Ishikawa (cell line): ENCODE measurements around the gene ADGRG7.

Source experiments
- CEBPB ChIP-seq: IDR thresholded peaks from 2 replicates; pipeline ENCODE4 v1.6.1; 2012
- CREB1 ChIP-seq: IDR thresholded peaks from 2 replicates; pipeline ENCODE4 v1.6.1; 2012; ENCODE audit warnings: low read depth
- EGR1 ChIP-seq: IDR thresholded peaks from 2 replicates; pipeline ENCODE4 v1.6.1; 2012
- EP300 ChIP-seq: IDR thresholded peaks from 2 replicates; pipeline ENCODE4 v1.6.1; 2012; ENCODE audit warnings: borderline replicate concordance
- FOXM1 ChIP-seq: IDR thresholded peaks from 2 replicates; pipeline ENCODE4 v1.6.1; 2012; ENCODE audit warnings: low read depth, borderline replicate concordance
- MAX ChIP-seq: IDR thresholded peaks from 2 replicates; pipeline ENCODE4 v1.6.1; 2012
- NFIC ChIP-seq: IDR thresholded peaks from 2 replicates; pipeline ENCODE4 v1.6.1; 2012
- RAD21 ChIP-seq: IDR thresholded peaks from 2 replicates; pipeline ENCODE4 v1.6.1; 2012; ENCODE audit warnings: low read depth
- REST ChIP-seq: IDR thresholded peaks from 2 replicates; pipeline ENCODE4 v1.6.1; 2012; ENCODE audit warnings: low read depth, mild to moderate bottlenecking
- TAF1 ChIP-seq: IDR thresholded peaks from 2 replicates; pipeline ENCODE4 v1.6.1; 2012; ENCODE audit warnings: low read depth, mild to moderate bottlenecking
- TCF12 ChIP-seq: IDR thresholded peaks from 2 replicates; pipeline ENCODE4 v1.6.1; 2012; ENCODE audit warnings: low read depth
- TEAD4 ChIP-seq: IDR thresholded peaks from 2 replicates; pipeline ENCODE4 v1.6.1; 2012
- USF1 ChIP-seq: IDR thresholded peaks from 2 replicates; pipeline ENCODE4 v1.6.1; 2012
- YY1 ChIP-seq: IDR thresholded peaks from 2 replicates; pipeline ENCODE4 v1.6.1; 2012; ENCODE audit warnings: low read depth
- ZBTB7A ChIP-seq: IDR thresholded peaks from 2 replicates; pipeline ENCODE4 v1.6.1; 2012; ENCODE audit warnings: low read depth

ADGRG7 gene

GRCh38 chr3:100581650-100582049 is 27.8 kb upstream of the ADGRG7 start:
- no peak for TF ChIP-seq ZBTB7A
- TF ChIP-seq EGR1 = no peak
- no peak for TF ChIP-seq TEAD4
- no peak for TF ChIP-seq CREB1
- no peak for TF ChIP-seq USF1
- no peak for TF ChIP-seq CEBPB
- no peak for TF ChIP-seq EP300
- no peak for TF ChIP-seq FOXM1
- TF ChIP-seq NFIC = no peak
- TF ChIP-seq TAF1 = no peak
- no peak for TF ChIP-seq MAX
- no peak for TF ChIP-seq TCF12
- no peak for TF ChIP-seq REST
- no peak for TF ChIP-seq RAD21
- no peak for TF ChIP-seq YY1

- TF ChIP-seq MAX (no peak), USF1 (no peak), REST (no peak)
These were observed 25.2 kb upstream of the ADGRG7 start for GRCh38 chr3:100584101-100584660.

- TF ChIP-seq TEAD4 = no peak
- TF ChIP-seq MAX = no peak
- TF ChIP-seq TAF1 = no peak
- no peak for TF ChIP-seq REST
- no peak for TF ChIP-seq ZBTB7A
- no peak for TF ChIP-seq CREB1
- TF ChIP-seq USF1 = no peak
These were observed 22.6 kb upstream of the ADGRG7 start for GRCh38 chr3:100586832-100587231.

GRCh38 chr3:100588251-100588650 is 21.1 kb upstream of the ADGRG7 start:
- TF ChIP-seq REST (no peak), RAD21 (no peak), MAX (no peak), EP300 (no peak)
